CD4-positive, alpha-beta T cell treated with Interleukin-15 for 4 hours (primary cell): ENCODE measurements around the gene DDAH1.
"Not testable (repeated sequence)": the region's sequence is repeated elsewhere in the genome, so short reads cannot be mapped to it uniquely, and the experiment has no call there.

Experiments used
- DNase-seq: peaks from one replicate; pipeline ENCODE4 v3.0.0-alpha.2; 2020; ENCODE audit warnings: low spot score

The DDAH1 gene

GRCh38 chr1:85465099-85465785 lies at the start of gene DDAH1:
Gene DDAH1 (minus strand): TSS chr1:85465159. CDS start chr1:85465045, 114 bp downstream.
- no peak for DNase-seq

- DNase-seq: not testable (repeated sequence)
Measured at GRCh38 chr1:85513998-85514397, 49.0 kb upstream of the DDAH1 start.

- DNase-seq: no peak
Measured at GRCh38 chr1:85504417-85504816, 39.5 kb upstream of the DDAH1 start.

GRCh38 chr1:85502625-85503083 lies 37.7 kb upstream of the DDAH1 start:
- DNase-seq: no peak

GRCh38 chr1:85502171-85502570 lies 37.2 kb upstream of the DDAH1 start:
- DNase-seq: no peak

- no peak for DNase-seq
Measured at GRCh38 chr1:85501355-85501898, 36.5 kb upstream of the DDAH1 start.

- no peak for DNase-seq
Measured at GRCh38 chr1:85496941-85497582, 32.1 kb upstream of the DDAH1 start.

- DNase-seq: no peak
Measured at GRCh38 chr1:85495556-85495955, 30.6 kb upstream of the DDAH1 start.

GRCh38 chr1:85494904-85495266 lies 29.9 kb upstream of the DDAH1 start:
- no peak for DNase-seq

GRCh38 chr1:85494074-85494903 lies 29.3 kb upstream of the DDAH1 start:
- no peak for DNase-seq

- no peak for DNase-seq
Measured at GRCh38 chr1:85490270-85490985, 25.5 kb upstream of the DDAH1 start.

GRCh38 chr1:85488126-85488525 lies 23.2 kb upstream of the DDAH1 start:
- no peak for DNase-seq

GRCh38 chr1:85485516-85485915 lies 20.6 kb upstream of the DDAH1 start:
- no peak for DNase-seq

GRCh38 chr1:85484716-85485115 lies 19.8 kb upstream of the DDAH1 start:
- no peak for DNase-seq

- DNase-seq: no peak
Measured at GRCh38 chr1:85484264-85484663, 19.3 kb upstream of the DDAH1 start.

- DNase-seq: no peak
Measured at GRCh38 chr1:85481688-85482087, 16.7 kb upstream of the DDAH1 start.

GRCh38 chr1:85480566-85480965 lies 15.6 kb upstream of the DDAH1 start:
- DNase-seq: no peak

GRCh38 chr1:85479491-85479890 lies 14.5 kb upstream of the DDAH1 start:
- no peak for DNase-seq

GRCh38 chr1:85478366-85478765 lies 13.4 kb upstream of the DDAH1 start:
- no peak for DNase-seq

- DNase-seq: no peak
Measured at GRCh38 chr1:85475055-85475454, 10.1 kb upstream of the DDAH1 start.

GRCh38 chr1:85473390-85473789 lies 8.4 kb upstream of the DDAH1 start:
- no peak for DNase-seq

GRCh38 chr1:85471558-85471957 lies 6.6 kb upstream of the DDAH1 start:
- no peak for DNase-seq
